PC-9 (cell line): ENCODE measurements around the gene GPX3. TPM values are rescaled to one million over a fixed set of nuclear protein-coding genes. Genes with fewer than 3 reads are reported as not detected.
A peak's percentile ranks its signal among the peaks of the same experiment; 100 is the strongest.

Experiments
- BruUV-seq: library from RNA; stranded (reverse); fragments of 400-500 nt; replicated peaks from 2 replicates; lab custom pipeline; 2021; lab: Mats Ljungman, UMichigan
- CTCF ChIA-PET: fragments of 300-600 bp; sonication (Branson Sonifier 250); formaldehyde crosslinking; loops from one replicate; lab custom pipeline; 2022; ENCODE audit warnings: antibody characterized with exemption; lab: Charles Lee
- POLR2A ChIA-PET: fragments of 300-600 bp; sonication (Branson Sonifier 250); formaldehyde crosslinking; loops from one replicate; lab custom pipeline; 2022; ENCODE audit warnings: antibody characterized with exemption; ENCODE audit not compliant: unreplicated experiment; lab: Charles Lee
- DNase-seq, 2 experiments: peaks; one replicate each; pipeline versions ENCODE4 v3.0.0 to v3.0.0-alpha.2; 2015 to 2022; ENCODE audit warnings: mixed read lengths in 1 of 2
- H2AFZ ChIP-seq: fragments of 200-600 bp; sonication (generic); 2 replicates; pipeline ENCODE4 v1.8.1; 2017; ENCODE audit warnings: antibody characterized with exemption
- H3F3A ChIP-seq: fragments of 200-600 bp; sonication (generic); 2 replicates; pipeline ENCODE4 v1.8.1; 2017; ENCODE audit warnings: antibody characterized with exemption, mild to moderate bottlenecking, low read depth; ENCODE audit not compliant: insufficient read depth
- H3K27ac ChIP-seq: fragments of 200-600 bp; sonication (generic); 2 replicates; pipeline ENCODE4 v1.6.1; 2016; ENCODE audit warnings: mixed run types
- H3K27me3 ChIP-seq: fragments of 200-600 bp; sonication (generic); 2 replicates; pipeline ENCODE4 v1.6.1; 2016; ENCODE audit warnings: low read depth, mixed run types; ENCODE audit not compliant: insufficient read depth
- H3K36me3 ChIP-seq: fragments of 200-600 bp; sonication (generic); 2 replicates; pipeline ENCODE4 v1.6.1; 2016; ENCODE audit warnings: low read depth, mixed run types
- H3K4me1 ChIP-seq: fragments of 200-600 bp; sonication (generic); replicated peaks from 2 replicates; pipeline ENCODE4 v1.6.1; 2016; ENCODE audit warnings: mixed run types; ENCODE audit not compliant: insufficient read depth
- H3K4me2 ChIP-seq: fragments of 200-600 bp; sonication (generic); 2 replicates; pipeline ENCODE4 v1.6.1; 2017; ENCODE audit warnings: mixed run types
- H3K4me3 ChIP-seq: fragments of 200-600 bp; sonication (generic); 2 replicates; pipeline ENCODE4 v1.6.1; 2016; ENCODE audit warnings: mixed run types
- H3K79me2 ChIP-seq: fragments of 200-600 bp; sonication (generic); 2 replicates; pipeline ENCODE4 v1.6.1; 2017; ENCODE audit warnings: low read depth, mixed run types
- H3K9me2 ChIP-seq: fragments of 200-600 bp; sonication (generic); 2 replicates; pipeline ENCODE4 v1.8.1; 2017; ENCODE audit warnings: mild to moderate bottlenecking; ENCODE audit not compliant: insufficient read depth
- H3K9me3 ChIP-seq: fragments of 200-600 bp; sonication (generic); 2 replicates; pipeline ENCODE4 v1.8.1; 2016; ENCODE audit warnings: low read depth; ENCODE audit not compliant: insufficient read depth
- H4K20me1 ChIP-seq: fragments of 200-600 bp; sonication (generic); 2 replicates; pipeline ENCODE4 v1.8.1; 2017; ENCODE audit not compliant: insufficient read depth
- EZH2 ChIP-seq: fragments of 200-600 bp; sonication (generic); IDR thresholded peaks from 2 replicates; pipeline ENCODE4 v1.8.0; 2017; ENCODE audit warnings: antibody characterized with exemption, low read depth
- intact Hi-C: fragments of 100-400 bp; cut with micrococcal nuclease; formaldehyde crosslinking; loops from one replicate; pipeline ENCODE4 v1.10.0; 2022; ENCODE audit not compliant: unreplicated experiment
- total RNA-seq: library from RNA; stranded (reverse); gene quantifications from 2 replicates; pipeline ENCODE4 v1.2.3, GENCODE V29; 2021
- TF ChIP-seq, protein P1 (sequence below): fragments of 200-600 bp; sonication (generic); conservative IDR thresholded peaks from 2 replicates; pipeline ENCODE4 v1.6.1; 2017; ENCODE audit warnings: mixed run types, antibody characterized with exemption, mild to moderate bottlenecking, moderate library complexity

GPX3 gene
- total RNA-seq, 1 experiment from 2014 or later = 93.2 TPM

DNA sequence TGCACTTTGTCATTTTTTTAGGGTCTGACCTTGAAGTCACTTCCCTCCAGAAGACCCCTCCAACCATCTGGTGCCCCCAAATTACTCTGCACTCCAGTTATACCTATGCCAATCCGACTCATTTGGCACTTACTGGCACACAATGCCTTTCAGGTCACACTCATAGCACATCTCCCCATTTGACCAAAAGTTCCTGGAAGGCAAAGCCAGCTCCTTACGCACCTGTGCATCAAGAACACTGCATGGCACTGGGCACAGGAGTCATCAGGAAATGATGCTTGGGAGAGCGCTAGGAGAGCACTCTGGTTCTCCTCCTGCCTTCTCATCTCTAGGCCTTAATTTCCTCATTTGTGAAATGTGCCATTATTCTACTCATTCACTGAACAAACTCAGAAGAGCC lies 57.6 kb downstream of the GPX3 start:
- H3K9me3 ChIP-seq = no peaks in the 10 kb centered on the region
- no TSS peak for BruUV-seq
- H3K36me3 ChIP-seq = peaks cover 14% of the 10 kb centered on the region
- no peak overlapping the region for H3K27ac ChIP-seq
- H3K79me2 ChIP-seq = peaks cover 90% of the 10 kb centered on the region
- H3K27me3 ChIP-seq = no peaks in the 10 kb centered on the region
- H3K4me2 ChIP-seq = 0 out of 2 replicates have a peak overlapping the region, but pooled peaks have one; percentile 98
- H4K20me1 ChIP-seq = no peaks in the 10 kb centered on the region
- intact Hi-C loops = loop anchor here (5.0 to 10.0 kb wide), 2 partner anchors 603 to 694 kb away; partner anchors contain the start of gene G3BP1
- H3F3A ChIP-seq = peaks cover 52% of the 10 kb centered on the region
- ChIA-PET POLR2A (no interaction called here), CTCF (no interaction called here)
- TF ChIP-seq EZH2 = no peak
- TF ChIP-seq, protein P1, sequence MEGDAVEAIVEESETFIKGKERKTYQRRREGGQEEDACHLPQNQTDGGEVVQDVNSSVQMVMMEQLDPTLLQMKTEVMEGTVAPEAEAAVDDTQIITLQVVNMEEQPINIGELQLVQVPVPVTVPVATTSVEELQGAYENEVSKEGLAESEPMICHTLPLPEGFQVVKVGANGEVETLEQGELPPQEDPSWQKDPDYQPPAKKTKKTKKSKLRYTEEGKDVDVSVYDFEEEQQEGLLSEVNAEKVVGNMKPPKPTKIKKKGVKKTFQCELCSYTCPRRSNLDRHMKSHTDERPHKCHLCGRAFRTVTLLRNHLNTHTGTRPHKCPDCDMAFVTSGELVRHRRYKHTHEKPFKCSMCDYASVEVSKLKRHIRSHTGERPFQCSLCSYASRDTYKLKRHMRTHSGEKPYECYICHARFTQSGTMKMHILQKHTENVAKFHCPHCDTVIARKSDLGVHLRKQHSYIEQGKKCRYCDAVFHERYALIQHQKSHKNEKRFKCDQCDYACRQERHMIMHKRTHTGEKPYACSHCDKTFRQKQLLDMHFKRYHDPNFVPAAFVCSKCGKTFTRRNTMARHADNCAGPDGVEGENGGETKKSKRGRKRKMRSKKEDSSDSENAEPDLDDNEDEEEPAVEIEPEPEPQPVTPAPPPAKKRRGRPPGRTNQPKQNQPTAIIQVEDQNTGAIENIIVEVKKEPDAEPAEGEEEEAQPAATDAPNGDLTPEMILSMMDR = no peak
- H3K4me3 ChIP-seq = no peak overlapping the region
- H2AFZ ChIP-seq = no peak overlapping the region
- H3K9me2 ChIP-seq = no peaks in the 10 kb centered on the region
- H3K4me1 ChIP-seq = peaks cover 84% of the 10 kb centered on the region
- DNase-seq = no peak

Other genes starting within 250 kb of the GPX3 start
- gene SMIM3, start 241.8 kb upstream of the GPX3 start, total RNA-seq = 11.5 and 12.1 TPM in 2 replicates
- not detected in 2 replicates for gene IRGM, start 174.1 kb upstream of the GPX3 start, total RNA-seq
- 3.7 and 4.1 TPM in 2 replicates for gene ZNF300, start 115.6 kb upstream of the GPX3 start, total RNA-seq
- gene TNIP1, start 60.4 kb downstream of the GPX3 start, total RNA-seq = 122 and 124 TPM in 2 replicates
- 18.0 and 22.4 TPM in 2 replicates for gene ANXA6, start 137.2 kb downstream of the GPX3 start, total RNA-seq
- 0.35 and 0.50 TPM in 2 replicates for gene CCDC69, start 203.5 kb downstream of the GPX3 start, total RNA-seq
- 24.5 and 26.7 TPM in 2 replicates for gene GM2A, start 232.6 kb downstream of the GPX3 start, total RNA-seq